NCI-H748 treated with DMSO at 0.1 percent for 48 hours (cell line): ENCODE results near the gene NPHP3.
"Not testable (repeated sequence)": the region's sequence is repeated elsewhere in the genome, so short reads cannot be mapped to it uniquely, and the experiment has no call there.

Source experiments
- DNase-seq: peaks from one replicate; lab custom pipeline; 2025; lab: John Stamatoyannopoulos, UW

The NPHP3 gene

DNA sequence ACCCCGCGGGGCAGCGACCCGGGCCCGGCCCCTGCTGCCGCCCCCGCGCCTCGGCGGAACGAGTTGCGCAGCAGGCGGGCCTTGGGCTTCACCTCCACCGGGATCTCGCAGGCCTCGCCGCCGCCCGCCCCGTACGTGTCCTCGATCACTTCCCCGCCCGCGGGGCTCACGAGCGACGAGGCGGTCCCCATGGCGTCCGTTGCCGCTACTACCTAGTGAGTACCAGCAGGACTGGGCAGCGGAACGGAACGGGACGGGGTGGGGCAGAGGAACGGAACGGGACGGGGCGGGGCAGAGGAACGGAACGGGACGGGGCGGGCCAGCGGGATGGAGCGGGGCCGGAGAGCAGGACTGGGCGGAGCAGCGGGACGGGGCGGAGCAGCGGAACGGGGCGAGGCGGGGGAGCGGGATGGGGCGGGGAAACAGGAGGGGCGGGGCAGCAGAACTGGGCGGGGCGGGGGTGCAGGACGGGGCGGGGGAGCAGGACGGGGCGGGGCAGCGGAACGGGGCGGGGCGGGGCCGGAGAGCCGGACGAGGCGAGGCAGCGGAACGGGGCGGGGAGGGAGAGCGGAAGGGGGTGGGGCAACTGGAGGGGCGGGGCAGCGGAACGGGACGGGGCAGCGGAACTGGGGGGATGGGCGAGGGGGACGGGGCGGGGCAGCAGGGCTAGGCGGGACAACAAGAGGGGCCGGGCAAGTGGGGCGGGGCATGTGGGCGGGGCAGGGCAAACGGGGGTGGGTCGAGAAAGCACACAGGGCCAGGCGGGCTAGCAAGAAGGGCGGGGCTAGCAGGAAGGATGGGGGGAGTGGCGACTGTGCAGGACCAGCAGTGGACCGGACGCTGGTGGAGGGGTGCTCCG is at the start of gene NPHP3:
Gene NPHP3 (minus strand): TSS at position 245 of the 859 bp plus-strand sequence. CDS start 54 bp downstream, at position 191.
- peak; percentile 70 for DNase-seq

GRCh38 chr3:132758740-132759139 is 36.5 kb upstream of the NPHP3 start:
- no peak for DNase-seq

- DNase-seq: no peak
These were observed 34.0 kb upstream of the NPHP3 start for GRCh38 chr3:132756108-132756650.

DNA sequence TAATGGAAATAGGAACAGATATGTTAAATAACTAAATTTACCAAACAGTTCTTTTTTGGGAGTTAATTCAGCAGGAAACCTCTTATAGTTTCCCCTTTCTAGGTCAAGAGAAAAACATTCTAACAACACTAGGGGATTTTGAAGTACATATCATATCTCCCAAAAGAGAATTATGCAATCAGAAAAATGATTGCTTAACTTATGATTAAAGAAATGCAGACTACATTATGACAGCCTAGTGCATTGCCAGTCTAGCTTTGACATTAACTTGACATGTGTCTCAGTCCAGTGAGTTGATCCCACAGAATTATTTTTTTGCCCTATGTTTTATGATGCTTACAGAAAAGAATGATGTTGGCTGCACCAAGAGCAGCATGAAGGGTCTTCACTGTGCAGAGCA is 31.7 kb upstream of the NPHP3 start:
- DNase-seq: no peak

DNA sequence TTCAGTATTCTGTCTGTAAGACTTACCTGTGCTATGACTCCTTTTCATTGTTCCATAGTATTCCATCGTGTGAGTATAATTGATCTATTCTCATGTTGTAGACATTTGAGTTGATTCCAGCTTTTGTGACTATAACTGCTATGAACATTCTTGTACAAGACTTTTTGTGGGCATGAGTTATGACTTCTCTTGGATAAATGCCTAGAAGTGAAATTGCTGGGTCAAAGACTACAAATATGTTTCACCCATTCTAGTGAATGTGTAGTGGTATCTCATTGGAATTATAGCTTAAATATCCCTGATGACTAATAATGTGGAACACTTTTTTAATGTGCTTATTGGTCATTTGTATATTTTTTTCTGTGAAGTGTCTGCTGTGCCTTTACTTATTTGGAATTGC is 27.6 kb upstream of the NPHP3 start:
- DNase-seq: no peak

DNA sequence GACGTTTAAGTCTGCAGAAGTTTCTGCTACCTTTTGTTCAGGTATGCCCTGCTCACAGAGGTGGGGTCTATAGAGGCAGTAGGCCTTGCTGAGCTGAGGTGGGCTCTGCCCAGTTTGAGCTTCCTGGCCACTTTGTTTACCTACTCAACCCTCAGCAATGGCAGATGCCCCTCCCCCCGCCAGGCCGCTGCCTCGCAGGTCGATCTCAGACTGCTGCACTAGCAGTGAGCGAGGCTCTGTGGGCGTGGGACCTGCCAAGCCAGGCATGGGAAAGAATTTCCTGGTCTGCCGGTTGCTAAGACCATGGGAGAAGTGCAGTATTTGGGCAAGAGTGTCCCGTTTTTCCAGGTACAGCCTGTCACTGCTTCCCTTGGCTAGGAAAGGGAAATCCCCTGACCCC is 24.5 kb upstream of the NPHP3 start:
- DNase-seq: not testable (repeated sequence)

DNA sequence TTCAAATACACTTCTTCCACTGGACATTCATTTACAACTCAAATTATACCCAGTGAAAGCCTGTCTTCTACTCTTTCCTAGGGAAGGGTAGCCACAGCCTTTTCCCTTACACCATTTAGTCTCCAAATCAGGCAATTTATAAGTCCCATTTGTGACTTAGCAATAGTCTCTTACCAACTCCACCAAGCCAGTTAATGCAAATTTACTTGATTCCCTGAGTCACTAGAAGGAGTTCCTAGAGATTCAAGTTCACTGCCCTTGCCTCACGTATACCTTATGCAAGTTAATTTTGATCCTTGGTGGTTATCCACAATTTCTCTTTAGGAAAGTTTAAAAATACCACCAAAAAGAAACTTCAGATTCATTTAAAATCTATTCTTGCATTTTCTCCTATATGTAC is 16.1 kb upstream of the NPHP3 start:
- no peak for DNase-seq

DNA sequence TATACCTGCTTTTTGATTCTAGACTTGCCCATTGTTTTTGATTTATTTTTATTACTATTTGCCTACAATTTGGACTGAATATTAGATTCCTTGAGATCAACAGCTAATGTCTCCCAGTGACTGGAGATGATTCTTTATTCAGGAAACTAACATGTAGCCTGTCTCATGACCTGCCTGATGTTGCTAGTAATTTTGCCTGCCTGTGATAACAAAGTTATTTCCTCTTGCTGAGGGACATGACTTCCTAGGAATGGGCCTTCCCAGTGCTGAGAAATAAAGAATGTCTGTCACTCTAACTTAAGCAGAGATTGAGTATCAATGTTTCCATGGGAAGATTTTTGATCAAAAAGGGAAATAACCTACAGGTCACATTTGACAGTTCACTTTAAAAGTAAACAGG is 13.4 kb upstream of the NPHP3 start:
- no peak for DNase-seq

DNA sequence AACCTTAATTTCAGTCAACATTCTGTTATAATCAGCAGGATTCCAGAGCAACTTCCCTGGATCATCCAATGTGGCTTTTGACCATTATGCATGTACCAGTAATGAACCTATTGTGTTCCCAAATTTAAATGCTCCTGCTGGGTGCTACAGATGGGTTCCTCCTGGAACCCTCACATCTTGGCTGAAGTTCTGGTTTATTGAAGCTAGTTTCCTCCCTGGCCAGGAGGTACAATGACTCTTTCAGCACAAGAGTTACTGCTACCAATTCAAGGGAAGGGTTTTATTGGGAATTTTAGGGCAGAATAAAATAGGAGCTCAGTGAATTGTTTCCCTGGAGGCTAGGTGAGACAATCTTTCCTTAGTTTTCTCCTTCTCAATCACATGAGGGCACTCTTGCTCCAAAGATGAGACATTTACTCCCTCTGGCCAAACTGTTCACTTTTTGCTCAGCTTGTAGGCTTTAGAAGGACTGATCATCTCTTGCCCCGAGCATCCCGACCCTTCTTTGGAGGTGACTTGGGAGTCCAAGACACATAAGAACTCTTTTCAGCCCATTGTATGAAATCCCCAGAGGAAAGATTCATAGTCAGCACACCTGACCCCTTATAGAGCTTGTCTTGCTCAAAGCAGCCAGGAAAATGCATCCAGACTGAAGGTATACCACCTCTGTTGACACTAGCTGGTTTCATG is 8.8 kb upstream of the NPHP3 start:
- peak; percentile 35 for DNase-seq

GRCh38 chr3:132726341-132726823 is 4.2 kb upstream of the NPHP3 start:
- DNase-seq: peak; percentile 12

GRCh38 chr3:132723024-132723950 is 1.1 kb upstream of the NPHP3 start:
- DNase-seq: no peak

GRCh38 chr3:132721479-132722164 is 587 bp downstream of the NPHP3 start:
- peak; percentile 8 for DNase-seq

DNA sequence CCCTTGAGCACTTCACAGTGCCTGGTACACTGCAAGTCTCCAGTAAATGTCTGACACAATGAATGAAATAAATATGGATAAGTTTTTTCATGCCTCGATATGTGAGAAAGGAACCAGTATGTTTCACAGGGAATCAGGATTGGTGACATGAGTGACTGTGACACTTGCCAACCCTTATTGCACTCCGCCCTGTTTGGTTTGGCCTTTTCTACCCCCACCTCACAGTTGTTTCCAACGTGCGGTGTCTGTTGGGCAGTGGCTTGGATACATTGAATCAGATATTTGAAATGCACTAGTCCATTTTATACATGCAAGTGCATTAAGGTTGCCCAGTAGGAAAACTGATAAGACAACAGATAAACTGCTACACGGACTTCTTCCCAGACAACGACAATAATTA is 2.0 kb downstream of the NPHP3 start:
- no peak for DNase-seq

GRCh38 chr3:132716372-132716771 is 5.8 kb downstream of the NPHP3 start:
- DNase-seq: no peak

DNA sequence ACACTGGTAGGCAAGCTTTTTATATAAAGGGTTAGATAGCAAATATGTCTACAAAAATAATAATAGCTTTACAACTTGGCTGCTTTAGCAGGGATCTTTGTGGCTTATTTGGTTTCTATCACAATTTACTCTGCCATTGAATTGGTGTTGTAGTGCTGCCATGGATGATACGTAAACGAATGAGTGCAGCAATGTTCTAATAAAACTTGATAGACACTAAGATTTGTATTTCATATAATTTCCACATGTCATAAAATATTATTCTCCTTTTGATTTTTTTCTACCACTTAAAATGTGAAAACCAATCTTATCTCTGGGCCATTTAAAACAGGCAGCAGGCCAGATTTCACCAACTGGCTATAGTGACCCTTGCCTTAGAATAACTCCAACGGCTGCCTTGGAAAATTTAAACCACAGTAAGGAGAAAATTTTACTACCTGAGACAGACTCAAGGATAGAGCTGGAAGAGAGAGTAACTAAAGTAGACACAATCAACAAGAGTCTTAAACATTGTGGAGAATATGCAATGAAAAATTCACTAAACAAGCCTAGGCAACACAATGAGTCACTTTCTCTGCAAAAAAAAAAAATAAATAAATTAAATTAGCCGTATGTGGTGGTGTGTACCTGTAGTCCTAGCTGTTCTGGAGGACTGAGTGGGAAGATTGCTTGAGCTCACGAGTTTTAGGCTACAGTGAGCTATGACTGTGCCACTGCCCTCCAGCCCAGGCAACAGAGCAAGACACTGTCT is 8.1 kb downstream of the NPHP3 start:
- no peak for DNase-seq

- no peak for DNase-seq
These were observed 11.9 kb downstream of the NPHP3 start for GRCh38 chr3:132710311-132710710.

DNA sequence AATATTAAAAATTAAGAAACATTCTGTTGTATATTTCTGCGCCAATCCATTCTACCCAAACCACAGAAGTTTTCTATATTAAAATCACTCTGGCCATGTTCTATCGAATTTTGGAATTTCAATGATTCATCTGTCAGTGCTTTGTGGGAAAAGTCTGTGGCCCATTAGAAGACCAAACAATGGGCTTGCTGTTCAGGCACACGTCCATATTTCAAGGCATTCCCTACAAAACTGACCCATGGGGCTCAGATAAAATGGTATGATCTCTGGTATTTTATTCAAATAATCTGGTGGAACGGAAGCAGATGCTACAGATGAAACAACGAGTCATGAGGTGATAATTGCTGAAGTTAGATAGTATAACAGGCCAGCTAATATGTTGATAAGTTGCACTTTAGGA is 12.4 kb downstream of the NPHP3 start:
- DNase-seq: no peak

- no peak for DNase-seq
These were observed 18.5 kb downstream of the NPHP3 start for GRCh38 chr3:132703733-132704132.

DNA sequence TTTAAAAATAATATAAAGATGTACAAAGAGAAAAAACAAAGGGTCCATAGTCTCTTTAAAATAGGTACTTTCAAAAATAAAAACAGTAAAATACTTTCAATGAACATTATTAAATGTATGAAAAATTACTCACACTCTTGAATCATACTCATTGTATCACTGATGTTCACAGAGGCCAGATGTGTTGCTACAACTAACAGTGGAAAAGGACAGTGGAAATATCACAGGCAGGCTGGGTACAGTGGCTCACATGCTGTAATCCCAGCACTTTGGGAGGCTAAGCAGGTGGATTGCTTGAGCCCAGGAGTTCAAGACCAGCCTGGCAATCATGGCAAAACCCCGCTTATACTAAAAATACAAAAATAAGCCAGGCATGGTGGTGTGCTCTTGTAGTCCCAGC is 26.8 kb downstream of the NPHP3 start:
- no peak for DNase-seq

DNA sequence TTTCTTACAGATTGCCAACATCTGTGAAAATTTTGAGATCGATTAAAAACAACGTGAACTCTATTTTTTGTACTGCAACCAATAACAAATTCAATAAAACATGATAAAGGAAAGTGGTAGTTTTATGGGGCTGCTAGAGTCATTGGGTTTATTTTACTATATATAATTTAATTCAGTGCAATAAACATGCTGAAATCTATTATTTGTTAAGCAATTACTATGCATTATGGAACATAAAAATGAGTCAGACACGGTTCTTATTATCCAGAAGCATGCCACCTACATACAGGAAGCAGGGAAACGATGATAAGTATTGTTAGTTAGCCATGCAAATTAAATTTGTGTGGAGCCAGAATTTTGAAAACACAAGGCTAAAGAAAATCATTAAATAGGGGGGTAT is 27.2 kb downstream of the NPHP3 start:
- no peak for DNase-seq

DNA sequence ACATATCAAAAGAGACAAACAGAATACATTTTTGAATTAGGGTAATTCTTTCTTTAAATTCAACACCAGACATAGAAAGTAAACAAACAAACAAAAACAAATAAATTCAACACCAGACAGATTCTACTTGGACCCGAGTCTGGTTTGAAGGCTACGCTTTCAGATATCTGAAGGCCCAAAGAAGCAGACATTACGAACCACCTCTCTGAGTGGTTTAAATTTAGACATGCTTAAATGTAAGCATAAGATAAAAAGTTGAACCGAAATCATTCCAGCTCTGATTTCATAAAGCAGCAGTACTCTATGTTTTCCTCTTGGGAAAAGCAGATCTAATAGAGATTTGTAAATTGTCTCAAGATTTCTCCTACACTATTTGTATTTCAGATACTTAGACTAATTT is 32.2 kb downstream of the NPHP3 start:
- DNase-seq: no peak
